ENCODE results near the gene BCL2L11.

DNA sequence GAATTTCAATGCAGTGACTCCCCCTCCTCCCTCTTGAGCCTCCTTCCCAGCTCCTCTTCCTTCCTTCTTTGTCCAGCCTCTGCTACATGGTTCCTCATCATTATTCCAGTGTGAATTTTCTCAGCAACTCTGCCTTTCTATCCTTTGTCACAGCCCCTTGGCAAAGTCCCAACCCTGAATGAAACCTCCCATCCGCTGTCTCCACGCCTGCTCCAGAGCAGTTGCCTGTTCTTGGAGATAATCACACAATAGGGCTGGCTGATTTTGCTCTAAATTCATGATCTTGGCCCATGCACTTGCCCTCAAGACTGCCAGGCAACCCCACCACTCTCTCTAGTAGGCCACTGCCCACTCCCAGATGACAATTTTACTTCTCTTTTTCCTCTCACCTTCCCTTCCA is 61.4 kb downstream of the BCL2L11 start:
- TF ChIP-seq, protein P1, sequence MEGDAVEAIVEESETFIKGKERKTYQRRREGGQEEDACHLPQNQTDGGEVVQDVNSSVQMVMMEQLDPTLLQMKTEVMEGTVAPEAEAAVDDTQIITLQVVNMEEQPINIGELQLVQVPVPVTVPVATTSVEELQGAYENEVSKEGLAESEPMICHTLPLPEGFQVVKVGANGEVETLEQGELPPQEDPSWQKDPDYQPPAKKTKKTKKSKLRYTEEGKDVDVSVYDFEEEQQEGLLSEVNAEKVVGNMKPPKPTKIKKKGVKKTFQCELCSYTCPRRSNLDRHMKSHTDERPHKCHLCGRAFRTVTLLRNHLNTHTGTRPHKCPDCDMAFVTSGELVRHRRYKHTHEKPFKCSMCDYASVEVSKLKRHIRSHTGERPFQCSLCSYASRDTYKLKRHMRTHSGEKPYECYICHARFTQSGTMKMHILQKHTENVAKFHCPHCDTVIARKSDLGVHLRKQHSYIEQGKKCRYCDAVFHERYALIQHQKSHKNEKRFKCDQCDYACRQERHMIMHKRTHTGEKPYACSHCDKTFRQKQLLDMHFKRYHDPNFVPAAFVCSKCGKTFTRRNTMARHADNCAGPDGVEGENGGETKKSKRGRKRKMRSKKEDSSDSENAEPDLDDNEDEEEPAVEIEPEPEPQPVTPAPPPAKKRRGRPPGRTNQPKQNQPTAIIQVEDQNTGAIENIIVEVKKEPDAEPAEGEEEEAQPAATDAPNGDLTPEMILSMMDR (IDR thresholded peaks at IDR 0.05; ENCODE audit: low read depth, low read length) = no peak
- no peak for TF ChIP-seq EZH2phosphoT487 (IDR thresholded peaks at IDR 0.05; ENCODE audit: low read depth)
